A549 (cell line): ENCODE measurements around the gene ACTRT2. TPM values are rescaled to one million over a fixed set of nuclear protein-coding genes. Genes with fewer than 3 reads are reported as not detected.

Source experiments
- ATAC-seq, 2 experiments: fragments of 200-7000 bp in 1 of 2; fragments of >200 bp in 1 of 2; cut with Nextera tagmentation in 1 of 2; cut with Tn5 transposase in 1 of 2; 3 replicates each; pipeline versions ENCODE4 v1.8.0 to v1.9.1; 2018 to 2020; ENCODE audit warnings: mild to moderate bottlenecking in 1 of 2, moderate library complexity in 1 of 2
- CTCF ChIA-PET: fragments of 300-600 bp; sonication (Branson Sonifier 250); formaldehyde crosslinking; extraction: SDS; loops from one replicate; lab custom pipeline; 2021; ENCODE audit warnings: antibody characterized with exemption, inconsistent platforms; lab: Yijun Ruan, JAX
- POLR2A ChIA-PET: fragments of 350-600 bp; formaldehyde crosslinking; extraction: SDS; loops from one replicate; lab custom pipeline; 2021; ENCODE audit warnings: antibody characterized with exemption, inconsistent platforms; lab: Yijun Ruan, JAX
- DNase-seq, 2 experiments: peaks; one replicate each; pipeline versions ENCODE4 v3.0.0 to v3.0.0-alpha.2; 2011 to 2016; ENCODE audit warnings: low read depth in 1 of 2, low spot score in 1 of 2
- FAIRE-seq: peaks from 2 replicates; lab custom pipeline; 2011; peaks lifted over from hg19 to GRCh38; lab: Jason Lieb, UNC
- H3K27ac ChIP-seq, 2 experiments: fragments of >200 bp; sonication (Bioruptor Twin); formaldehyde crosslinking; 3 replicates each; pipeline ENCODE4 v1.5.1; 2016 to 2017
- H3K4me1 ChIP-seq: fragments of >200 bp; sonication (Bioruptor Twin); formaldehyde crosslinking; 3 replicates; pipeline ENCODE4 v1.6.1; 2016
- H3K4me2 ChIP-seq: fragments of >200 bp; sonication (Bioruptor Twin); formaldehyde crosslinking; 3 replicates; pipeline ENCODE4 v1.6.1; 2016
- H3K4me3 ChIP-seq: fragments of >200 bp; sonication (Bioruptor Twin); formaldehyde crosslinking; 3 replicates; pipeline ENCODE4 v1.5.1; 2016
- H3K9me3 ChIP-seq: fragments of >200 bp; sonication (Bioruptor Twin); formaldehyde crosslinking; 3 replicates; pipeline ENCODE4 v1.6.1; 2016
- BHLHE40 ChIP-seq: IDR thresholded peaks from 2 replicates; pipeline ENCODE4 v1.6.1; 2012; ENCODE audit warnings: low read depth, low read length, inconsistent platforms
- CHD4 ChIP-seq: fragments of 200-600 bp; sonication (generic); IDR thresholded peaks from 2 replicates; pipeline ENCODE4 v1.6.1; 2016; ENCODE audit warnings: antibody characterized with exemption, mild to moderate bottlenecking, borderline replicate concordance
- EHF ChIP-seq: fragments of 250-450 bp; sonication (Bioruptor Pico); IDR thresholded peaks from 2 replicates; pipeline ENCODE4 v1.5.0; 2020; ENCODE audit warnings: mild to moderate bottlenecking
- EP300 ChIP-seq, 2 experiments: fragments of >200 bp; sonication (Bioruptor Twin); formaldehyde crosslinking; IDR thresholded peaks; 2 replicates in 1 of 2; 3 replicates in 1 of 2; pipeline ENCODE4 v1.6.1; 2016 to 2017
- ESRRA ChIP-seq: fragments of 150-350 bp; IDR thresholded peaks from 2 replicates; pipeline ENCODE4 v1.6.1; 2014; ENCODE audit warnings: mild to moderate bottlenecking, low read length, borderline replicate concordance
- FOSB ChIP-seq: fragments of 250-450 bp; sonication (Bioruptor Pico); IDR thresholded peaks from 2 replicates; pipeline ENCODE4 v1.5.0; 2020; ENCODE audit warnings: mild to moderate bottlenecking, moderate library complexity
- HES2 ChIP-seq: fragments of >200 bp; sonication (Bioruptor Twin); formaldehyde crosslinking; IDR thresholded peaks from 2 replicates; pipeline ENCODE4 v1.6.1; 2016
- HOXB13 ChIP-seq: fragments of 250-450 bp; sonication (Bioruptor Pico); IDR thresholded peaks from 2 replicates; pipeline ENCODE4 v1.5.0; 2020; ENCODE audit warnings: low read depth, mild to moderate bottlenecking, moderate library complexity
- HOXB5 ChIP-seq: fragments of 250-450 bp; sonication (Bioruptor Pico); IDR thresholded peaks from 2 replicates; pipeline ENCODE4 v1.5.0; 2020; ENCODE audit warnings: mild to moderate bottlenecking, moderate library complexity
- JUN ChIP-seq, 2 experiments: fragments of >200 bp; sonication (Bioruptor Twin); formaldehyde crosslinking; IDR thresholded peaks; 2 replicates in 1 of 2; 3 replicates in 1 of 2; pipeline ENCODE4 v1.6.1; 2016 to 2017
- JUNB ChIP-seq: fragments of >200 bp; sonication (Bioruptor Twin); formaldehyde crosslinking; IDR thresholded peaks from 2 replicates; pipeline ENCODE4 v1.6.1; 2016
- KDM1A ChIP-seq: fragments of 200-600 bp; sonication (generic); IDR thresholded peaks from 2 replicates; pipeline ENCODE4 v1.6.1; 2016; ENCODE audit warnings: low read depth, mild to moderate bottlenecking
- NFE2L2 ChIP-seq: fragments of 150-350 bp; conservative IDR thresholded peaks from 2 replicates; pipeline ENCODE4 v1.6.1; 2014; ENCODE audit warnings: low read length
- POLR2A ChIP-seq: IDR thresholded peaks from 2 replicates; pipeline ENCODE4 v1.6.1; 2012; ENCODE audit warnings: mild to moderate bottlenecking, low read length
- RAD21 ChIP-seq, 2 experiments: fragments of >200 bp in 1 of 2; sonication (Bioruptor Twin) in 1 of 2; formaldehyde crosslinking in 1 of 2; IDR thresholded peaks in 1 of 2; conservative IDR thresholded peaks in 1 of 2; 2 replicates in 1 of 2; 3 replicates in 1 of 2; pipeline ENCODE4 v1.6.1; 2012 to 2018; ENCODE audit warnings: inconsistent platforms in 1 of 2
- RCOR1 ChIP-seq: fragments of 150-350 bp; IDR thresholded peaks from 2 replicates; pipeline ENCODE4 v1.6.1; 2014; ENCODE audit warnings: antibody characterized with exemption, low read length, low read depth
- RFX5 ChIP-seq: fragments of 450-650 bp; IDR thresholded peaks from 2 replicates; pipeline ENCODE4 v1.7.1; 2014; ENCODE audit warnings: antibody characterized with exemption, mild to moderate bottlenecking, moderate library complexity
- SMC3 ChIP-seq: fragments of >200 bp; sonication (Bioruptor Twin); formaldehyde crosslinking; IDR thresholded peaks from 3 replicates; pipeline ENCODE4 v1.6.1; 2018; ENCODE audit warnings: inconsistent platforms
- SREBF2 ChIP-seq: fragments of 450-650 bp; IDR thresholded peaks from 2 replicates; pipeline ENCODE4 v1.6.1; 2014; ENCODE audit warnings: mild to moderate bottlenecking, moderate library complexity
- TFCP2L1 ChIP-seq: fragments of 250-450 bp; sonication (Bioruptor Pico); IDR thresholded peaks from 2 replicates; pipeline ENCODE4 v1.5.0; 2021; ENCODE audit warnings: mild to moderate bottlenecking
- TP53 ChIP-seq: fragments of 250-450 bp; sonication (Bioruptor Pico); IDR thresholded peaks from 2 replicates; pipeline ENCODE4 v1.5.0; 2021; ENCODE audit warnings: mild to moderate bottlenecking, moderate library complexity
- USF2 ChIP-seq: fragments of 450-650 bp; IDR thresholded peaks from 2 replicates; pipeline ENCODE4 v1.6.1; 2014; ENCODE audit warnings: antibody characterized with exemption
- ZFP36 ChIP-seq: fragments of 450-650 bp; IDR thresholded peaks from 2 replicates; pipeline ENCODE4 v1.6.1; 2014; ENCODE audit warnings: borderline replicate concordance; ENCODE audit not compliant: partially characterized antibody
- ZNF302 ChIP-seq: fragments of 250-450 bp; sonication (Bioruptor Pico); IDR thresholded peaks from 2 replicates; pipeline ENCODE4 v1.9.0; 2021; ENCODE audit warnings: inconsistent platforms, mild to moderate bottlenecking, moderate library complexity
- WGBS: methylation state at CpG from one replicate; pipeline ENCODE4 v1.1.6; 2017; ENCODE audit errors: missing lambda C conversion rate; 5-methylcytosine and 5-hydroxymethylcytosine counted together
- polyA plus RNA-seq, 4 experiments: library from polyadenylated mRNA; depleted of rRNA in 3 of 4; stranded (reverse); fragments of >200 nt; fragmentation: RNase III in 1 of 4; extraction: RNeasy Plus Mini Kit Qiagen cat#74134 plus additional on column Dnase treatment in 1 of 4; gene quantifications; 2 replicates in 3 of 4; 3 replicates in 1 of 4; pipeline ENCODE4 v1.2.3, GENCODE V29; 2011 to 2017
- TF ChIP-seq, protein P1 (sequence below): fragments of 200-600 bp; sonication (generic); IDR thresholded peaks from 2 replicates; pipeline ENCODE4 v1.6.1; 2016; ENCODE audit warnings: antibody characterized with exemption, mild to moderate bottlenecking, moderate library complexity
- TF ChIP-seq, protein P2 (sequence below): IDR thresholded peaks from 2 replicates; pipeline ENCODE4 v1.6.1; 2012; ENCODE audit warnings: low read depth, borderline replicate concordance
- TF ChIP-seq, protein P3 (sequence below): fragments of >200 bp; sonication (Bioruptor Twin); formaldehyde crosslinking; IDR thresholded peaks from 3 replicates; pipeline ENCODE4 v1.5.1; 2016

ACTRT2 gene
- polyA plus RNA-seq, 2 of the 4 experiments (the other 2 are of a cell fraction): not detected

DNA sequence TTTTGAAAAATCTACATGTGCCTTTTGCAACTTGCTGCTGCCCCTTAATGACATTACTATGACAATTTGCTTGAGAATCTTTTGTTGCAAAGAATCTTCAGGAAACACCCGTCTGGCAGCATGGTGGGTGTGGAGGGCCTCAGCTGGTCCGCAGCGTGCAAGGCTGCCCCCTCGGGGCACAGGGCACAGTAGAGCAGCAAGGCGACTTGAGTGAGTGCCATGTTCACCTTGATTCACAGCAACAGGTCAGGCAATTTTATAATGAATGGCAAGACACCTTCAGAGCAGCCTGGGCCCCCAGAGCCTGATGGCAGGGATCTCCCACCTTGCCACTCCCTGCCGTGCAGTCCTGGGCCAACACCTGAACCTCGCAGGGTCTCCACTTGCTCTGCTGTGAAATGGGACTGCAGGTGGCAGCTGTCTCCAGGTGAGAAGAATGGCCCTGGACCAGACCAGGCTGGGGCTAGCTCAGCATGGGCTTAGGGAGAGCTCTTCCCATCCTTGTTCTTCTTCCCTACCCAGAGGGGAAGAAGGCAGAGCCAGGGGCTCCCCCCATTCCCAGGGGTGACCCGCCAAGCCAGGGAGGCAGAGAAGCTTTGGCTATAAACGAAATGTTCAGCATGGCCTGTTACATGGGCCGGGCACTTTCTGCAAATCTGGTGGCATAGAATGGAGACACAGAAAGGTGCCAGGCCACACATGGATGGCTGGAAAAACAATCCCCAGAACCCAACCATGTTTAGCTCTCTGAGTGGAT is 34.5 kb upstream of the ACTRT2 start:
- 9% methylated on average over 5 of the region's 10 CpGs for WGBS

DNA sequence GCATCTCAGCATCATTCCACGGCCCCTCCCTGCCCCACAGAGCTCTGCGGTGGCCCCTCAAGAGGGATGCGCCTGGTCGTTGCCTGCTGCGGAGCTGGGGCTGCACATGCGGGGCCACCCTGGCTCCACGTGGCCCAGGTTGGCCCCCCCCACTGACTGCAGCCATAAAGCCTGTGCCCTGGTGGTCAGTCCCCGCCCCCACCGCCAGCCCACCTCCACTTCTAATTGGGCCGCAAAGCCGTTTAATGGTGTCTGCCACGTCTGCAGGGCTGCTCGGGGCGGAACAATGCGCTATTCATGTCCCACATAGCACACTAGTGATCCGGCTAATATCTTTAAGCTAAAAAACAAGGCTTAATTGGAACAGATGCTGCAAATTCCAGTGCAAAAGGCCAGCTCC is 33.5 kb upstream of the ACTRT2 start:
- WGBS: 47% methylated on average over 5 of the region's 16 CpGs
- DNase-seq (no peak), FAIRE-seq (no peak), ATAC-seq (no peak)
- no peak overlapping the region for H3K27ac ChIP-seq
- CTCF ChIA-PET: no interaction called here
- H3K4me3 ChIP-seq: no peak overlapping the region
- POLR2A ChIA-PET: no interaction called here
- H3K4me1 ChIP-seq: no peaks in the 10 kb centered on the region
- no peaks in the 10 kb centered on the region for H3K9me3 ChIP-seq
- no peak for TF ChIP-seq RAD21 (conservative IDR thresholded peaks at IDR 0.05 in 1 of 2, IDR thresholded peaks at IDR 0.05 in 1 of 2)
- TF ChIP-seq, protein P1, sequence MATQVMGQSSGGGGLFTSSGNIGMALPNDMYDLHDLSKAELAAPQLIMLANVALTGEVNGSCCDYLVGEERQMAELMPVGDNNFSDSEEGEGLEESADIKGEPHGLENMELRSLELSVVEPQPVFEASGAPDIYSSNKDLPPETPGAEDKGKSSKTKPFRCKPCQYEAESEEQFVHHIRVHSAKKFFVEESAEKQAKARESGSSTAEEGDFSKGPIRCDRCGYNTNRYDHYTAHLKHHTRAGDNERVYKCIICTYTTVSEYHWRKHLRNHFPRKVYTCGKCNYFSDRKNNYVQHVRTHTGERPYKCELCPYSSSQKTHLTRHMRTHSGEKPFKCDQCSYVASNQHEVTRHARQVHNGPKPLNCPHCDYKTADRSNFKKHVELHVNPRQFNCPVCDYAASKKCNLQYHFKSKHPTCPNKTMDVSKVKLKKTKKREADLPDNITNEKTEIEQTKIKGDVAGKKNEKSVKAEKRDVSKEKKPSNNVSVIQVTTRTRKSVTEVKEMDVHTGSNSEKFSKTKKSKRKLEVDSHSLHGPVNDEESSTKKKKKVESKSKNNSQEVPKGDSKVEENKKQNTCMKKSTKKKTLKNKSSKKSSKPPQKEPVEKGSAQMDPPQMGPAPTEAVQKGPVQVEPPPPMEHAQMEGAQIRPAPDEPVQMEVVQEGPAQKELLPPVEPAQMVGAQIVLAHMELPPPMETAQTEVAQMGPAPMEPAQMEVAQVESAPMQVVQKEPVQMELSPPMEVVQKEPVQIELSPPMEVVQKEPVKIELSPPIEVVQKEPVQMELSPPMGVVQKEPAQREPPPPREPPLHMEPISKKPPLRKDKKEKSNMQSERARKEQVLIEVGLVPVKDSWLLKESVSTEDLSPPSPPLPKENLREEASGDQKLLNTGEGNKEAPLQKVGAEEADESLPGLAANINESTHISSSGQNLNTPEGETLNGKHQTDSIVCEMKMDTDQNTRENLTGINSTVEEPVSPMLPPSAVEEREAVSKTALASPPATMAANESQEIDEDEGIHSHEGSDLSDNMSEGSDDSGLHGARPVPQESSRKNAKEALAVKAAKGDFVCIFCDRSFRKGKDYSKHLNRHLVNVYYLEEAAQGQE: no peak
- no peak for TF ChIP-seq JUNB
- no peak for TF ChIP-seq FOSB (CRISPR knock-in tag)
- TF ChIP-seq TP53 (CRISPR knock-in tag): no peak
- TF ChIP-seq RFX5: no peak
- TF ChIP-seq RCOR1: no peak
- no peak for TF ChIP-seq SMC3
- TF ChIP-seq HES2: no peak
- TF ChIP-seq CHD4: no peak
- no peak for TF ChIP-seq EP300 (IDR thresholded peaks at IDR 0.05)
- TF ChIP-seq KDM1A: no peak
- no peak for TF ChIP-seq HOXB5 (CRISPR knock-in tag)
- TF ChIP-seq JUN (IDR thresholded peaks at IDR 0.05): no peak
- no peak for TF ChIP-seq USF2
- TF ChIP-seq, protein P2, sequence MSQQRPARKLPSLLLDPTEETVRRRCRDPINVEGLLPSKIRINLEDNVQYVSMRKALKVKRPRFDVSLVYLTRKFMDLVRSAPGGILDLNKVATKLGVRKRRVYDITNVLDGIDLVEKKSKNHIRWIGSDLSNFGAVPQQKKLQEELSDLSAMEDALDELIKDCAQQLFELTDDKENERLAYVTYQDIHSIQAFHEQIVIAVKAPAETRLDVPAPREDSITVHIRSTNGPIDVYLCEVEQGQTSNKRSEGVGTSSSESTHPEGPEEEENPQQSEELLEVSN: no peak
- TF ChIP-seq ESRRA: no peak
- TF ChIP-seq NFE2L2: no peak
- no peak for TF ChIP-seq SREBF2
- H3K4me2 ChIP-seq: no peak overlapping the region

More for the DNA sequence above, 34.5 kb upstream of the ACTRT2 start:
- no peak overlapping the region for H3K27ac ChIP-seq
- H3K4me2 ChIP-seq: no peak overlapping the region
- POLR2A ChIA-PET: no interaction called here
- DNase-seq: no peak
- H3K4me1 ChIP-seq: no peaks in the 10 kb centered on the region
- FAIRE-seq: no peak
- TF ChIP-seq JUN (IDR thresholded peaks at IDR 0.05) (no peak), TFCP2L1 (CRISPR knock-in tag) (no peak), ZNF302 (no peak), POLR2A (no peak), USF2 (no peak), EHF (no peak), EP300 (IDR thresholded peaks at IDR 0.05) (no peak), ZFP36 (no peak), HOXB13 (CRISPR knock-in tag) (no peak), SREBF2 (no peak), HOXB5 (CRISPR knock-in tag) (no peak), JUNB (no peak), FOSB (CRISPR knock-in tag) (no peak), RCOR1 (no peak), BHLHE40 (no peak)
- TF ChIP-seq, protein P3, sequence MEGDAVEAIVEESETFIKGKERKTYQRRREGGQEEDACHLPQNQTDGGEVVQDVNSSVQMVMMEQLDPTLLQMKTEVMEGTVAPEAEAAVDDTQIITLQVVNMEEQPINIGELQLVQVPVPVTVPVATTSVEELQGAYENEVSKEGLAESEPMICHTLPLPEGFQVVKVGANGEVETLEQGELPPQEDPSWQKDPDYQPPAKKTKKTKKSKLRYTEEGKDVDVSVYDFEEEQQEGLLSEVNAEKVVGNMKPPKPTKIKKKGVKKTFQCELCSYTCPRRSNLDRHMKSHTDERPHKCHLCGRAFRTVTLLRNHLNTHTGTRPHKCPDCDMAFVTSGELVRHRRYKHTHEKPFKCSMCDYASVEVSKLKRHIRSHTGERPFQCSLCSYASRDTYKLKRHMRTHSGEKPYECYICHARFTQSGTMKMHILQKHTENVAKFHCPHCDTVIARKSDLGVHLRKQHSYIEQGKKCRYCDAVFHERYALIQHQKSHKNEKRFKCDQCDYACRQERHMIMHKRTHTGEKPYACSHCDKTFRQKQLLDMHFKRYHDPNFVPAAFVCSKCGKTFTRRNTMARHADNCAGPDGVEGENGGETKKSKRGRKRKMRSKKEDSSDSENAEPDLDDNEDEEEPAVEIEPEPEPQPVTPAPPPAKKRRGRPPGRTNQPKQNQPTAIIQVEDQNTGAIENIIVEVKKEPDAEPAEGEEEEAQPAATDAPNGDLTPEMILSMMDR: no peak
- ATAC-seq: no peak
- CTCF ChIA-PET: no interaction called here
- no peak overlapping the region for H3K4me3 ChIP-seq
- H3K9me3 ChIP-seq: no peaks in the 10 kb centered on the region
